HG02943 (cell line): Measurements from ENCODE around the gene USP34.
"Not testable (repeated sequence)": the region's sequence is repeated elsewhere in the genome, so short reads cannot be mapped to it uniquely, and the experiment has no call there.

Experiments
- ATAC-seq: cut with Tn5 transposase; IDR thresholded peaks from one replicate; pipeline ENCODE4 v1.9.1; 2021; ENCODE audit warnings: mild to moderate bottlenecking, low read depth, moderate library complexity; ENCODE audit not compliant: unreplicated experiment

USP34 gene, protein sequence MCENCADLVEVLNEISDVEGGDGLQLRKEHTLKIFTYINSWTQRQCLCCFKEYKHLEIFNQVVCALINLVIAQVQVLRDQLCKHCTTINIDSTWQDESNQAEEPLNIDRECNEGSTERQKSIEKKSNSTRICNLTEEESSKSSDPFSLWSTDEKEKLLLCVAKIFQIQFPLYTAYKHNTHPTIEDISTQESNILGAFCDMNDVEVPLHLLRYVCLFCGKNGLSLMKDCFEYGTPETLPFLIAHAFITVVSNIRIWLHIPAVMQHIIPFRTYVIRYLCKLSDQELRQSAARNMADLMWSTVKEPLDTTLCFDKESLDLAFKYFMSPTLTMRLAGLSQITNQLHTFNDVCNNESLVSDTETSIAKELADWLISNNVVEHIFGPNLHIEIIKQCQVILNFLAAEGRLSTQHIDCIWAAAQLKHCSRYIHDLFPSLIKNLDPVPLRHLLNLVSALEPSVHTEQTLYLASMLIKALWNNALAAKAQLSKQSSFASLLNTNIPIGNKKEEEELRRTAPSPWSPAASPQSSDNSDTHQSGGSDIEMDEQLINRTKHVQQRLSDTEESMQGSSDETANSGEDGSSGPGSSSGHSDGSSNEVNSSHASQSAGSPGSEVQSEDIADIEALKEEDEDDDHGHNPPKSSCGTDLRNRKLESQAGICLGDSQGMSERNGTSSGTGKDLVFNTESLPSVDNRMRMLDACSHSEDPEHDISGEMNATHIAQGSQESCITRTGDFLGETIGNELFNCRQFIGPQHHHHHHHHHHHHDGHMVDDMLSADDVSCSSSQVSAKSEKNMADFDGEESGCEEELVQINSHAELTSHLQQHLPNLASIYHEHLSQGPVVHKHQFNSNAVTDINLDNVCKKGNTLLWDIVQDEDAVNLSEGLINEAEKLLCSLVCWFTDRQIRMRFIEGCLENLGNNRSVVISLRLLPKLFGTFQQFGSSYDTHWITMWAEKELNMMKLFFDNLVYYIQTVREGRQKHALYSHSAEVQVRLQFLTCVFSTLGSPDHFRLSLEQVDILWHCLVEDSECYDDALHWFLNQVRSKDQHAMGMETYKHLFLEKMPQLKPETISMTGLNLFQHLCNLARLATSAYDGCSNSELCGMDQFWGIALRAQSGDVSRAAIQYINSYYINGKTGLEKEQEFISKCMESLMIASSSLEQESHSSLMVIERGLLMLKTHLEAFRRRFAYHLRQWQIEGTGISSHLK (N-terminal part only)

DNA sequence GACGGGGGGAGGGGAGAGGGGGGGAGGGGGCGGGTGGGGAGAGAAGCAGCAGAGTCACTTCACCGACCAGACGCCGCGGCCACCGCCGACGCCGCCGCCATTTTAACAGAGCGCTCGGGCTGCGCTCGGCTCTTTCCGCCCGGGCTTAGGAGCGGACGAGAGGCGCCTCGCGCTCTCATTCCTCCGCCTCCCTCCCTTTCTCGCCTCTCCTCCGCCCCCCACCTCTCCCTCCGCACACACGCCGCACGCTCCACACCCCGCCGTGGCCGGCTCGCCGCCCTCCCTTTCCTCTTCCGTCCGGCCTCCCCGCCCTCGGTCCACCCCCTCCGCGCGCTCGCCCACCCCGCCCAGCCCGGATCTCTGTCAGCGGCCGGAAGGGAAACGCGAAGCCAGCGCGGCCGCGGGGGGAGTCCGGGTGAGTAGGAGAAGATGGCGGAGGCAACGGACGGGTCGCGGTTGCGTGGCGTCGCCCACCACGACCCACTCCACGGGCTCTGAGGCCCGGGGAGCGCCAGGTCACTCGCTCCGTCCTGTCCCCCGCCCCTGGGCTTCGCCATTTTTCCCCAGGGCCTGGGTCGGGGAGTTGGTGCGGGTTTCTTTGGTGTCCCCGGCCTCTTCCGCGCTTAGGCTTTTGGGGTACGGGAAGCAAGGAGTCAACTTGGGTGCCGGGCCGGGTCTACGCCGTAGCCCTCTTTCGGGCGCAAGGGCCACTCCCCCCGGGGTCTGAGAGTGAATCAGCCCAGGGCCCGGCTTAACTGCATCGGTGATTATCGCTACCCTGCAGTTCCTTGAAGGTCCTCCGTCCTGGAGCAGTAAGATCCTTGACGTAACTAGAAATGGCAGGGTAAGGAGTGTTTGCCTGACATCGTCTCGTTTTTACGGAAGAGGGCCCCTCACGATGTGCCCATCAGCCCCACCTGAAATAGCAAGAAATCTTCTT lies at the start of gene USP34:
USP34 (minus strand) TSS at position 123 of the 940 bp plus-strand sequence. CDS start 395 bp downstream, outside the sequence.
- peak; percentile 72 for ATAC-seq

DNA sequence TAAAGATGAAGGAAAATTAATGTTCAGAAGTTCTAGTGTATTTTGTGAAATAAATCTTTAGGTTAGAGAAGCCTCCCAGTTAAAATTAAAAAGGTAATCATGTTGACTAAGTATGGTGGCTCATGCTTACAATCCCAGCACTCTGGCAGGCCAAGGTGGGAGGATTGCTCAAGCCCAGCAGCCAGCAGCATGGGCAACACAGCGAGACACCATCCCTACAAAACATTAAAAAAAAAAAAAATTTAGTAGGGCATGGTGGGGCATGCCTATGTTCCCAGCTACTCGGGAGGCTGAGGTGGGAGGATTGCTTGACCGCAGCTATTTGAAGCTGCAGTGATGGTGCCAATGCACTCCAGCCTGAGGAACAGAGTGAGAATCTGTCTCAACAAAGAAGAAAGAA lies 49.4 kb upstream of the USP34 start:
- no peak for ATAC-seq

DNA sequence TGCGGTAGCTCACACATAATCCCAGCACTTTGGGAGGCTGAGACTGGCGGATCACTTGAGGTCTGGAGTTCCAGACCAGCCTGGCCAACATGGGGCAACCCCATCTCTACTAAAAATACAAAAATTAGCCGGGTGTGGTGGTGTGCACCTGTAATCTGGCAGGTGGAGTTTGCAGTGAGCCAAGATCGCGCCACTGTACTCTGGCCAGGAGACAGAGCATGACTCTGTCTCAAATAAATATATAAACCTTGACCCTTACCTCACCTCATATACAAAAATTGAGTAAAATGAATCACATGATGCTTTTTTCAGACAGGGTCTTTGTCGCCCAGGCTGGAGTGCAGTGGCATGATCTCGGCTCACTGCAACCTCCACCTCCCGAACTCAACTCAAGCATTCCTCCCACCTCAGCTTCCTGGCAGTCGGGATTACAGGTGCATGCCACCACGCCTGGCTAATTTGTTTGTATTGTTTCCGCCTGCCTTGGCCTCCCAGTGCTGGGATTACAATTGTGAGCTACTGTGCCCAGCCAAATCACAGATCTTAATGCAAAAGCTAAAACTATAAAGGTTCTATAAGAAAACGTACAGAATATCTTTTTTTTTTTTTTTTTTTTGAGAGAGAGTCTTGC lies 42.0 kb upstream of the USP34 start:
- ATAC-seq: no peak

DNA sequence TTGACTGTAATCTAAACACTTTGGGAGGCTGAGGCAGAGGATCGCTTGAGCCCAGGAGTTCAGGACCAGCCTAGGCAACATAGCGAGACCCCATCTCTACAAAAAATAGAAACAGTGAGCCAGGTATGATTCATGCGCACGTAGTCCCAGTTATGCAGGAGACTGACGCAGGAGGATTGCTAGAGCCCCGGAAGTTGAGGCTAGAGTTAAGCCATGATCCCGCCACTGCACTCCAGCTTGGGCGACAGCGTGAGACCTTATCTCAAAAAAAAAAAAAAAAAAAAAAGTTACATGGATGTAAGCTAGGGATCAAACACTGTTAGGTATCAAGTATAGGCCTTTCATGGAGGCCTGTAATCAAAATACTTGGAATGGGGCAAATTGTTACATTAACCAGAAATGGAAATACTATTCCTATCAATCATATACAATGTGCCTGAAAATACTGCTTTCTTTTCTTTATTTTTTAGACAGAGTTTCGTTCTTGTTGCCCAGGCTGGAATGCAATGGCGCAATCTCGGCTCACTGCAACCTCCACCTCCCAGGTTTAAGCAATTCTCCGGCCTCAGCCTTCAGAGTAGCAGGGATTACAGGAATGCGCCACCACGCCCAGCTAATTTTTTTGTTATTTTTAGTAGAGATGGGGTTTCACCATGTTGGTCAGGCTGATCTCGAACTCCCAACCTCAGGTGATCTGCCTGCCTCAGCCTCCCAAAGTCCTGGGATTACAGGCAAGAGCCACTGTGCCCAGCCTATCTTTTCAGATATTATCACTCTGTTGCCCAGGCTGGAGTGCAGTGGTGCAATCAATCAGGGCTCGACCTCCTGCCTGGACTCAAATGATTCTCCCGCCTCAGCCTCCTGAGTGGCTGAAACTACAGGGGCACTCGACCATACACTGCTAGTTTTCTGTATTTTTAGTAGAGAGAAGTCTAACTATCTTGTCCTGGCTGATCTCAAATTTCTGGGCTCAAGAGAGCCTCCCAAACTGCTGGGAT lies 40.1 kb upstream of the USP34 start:
- no peak for ATAC-seq

DNA sequence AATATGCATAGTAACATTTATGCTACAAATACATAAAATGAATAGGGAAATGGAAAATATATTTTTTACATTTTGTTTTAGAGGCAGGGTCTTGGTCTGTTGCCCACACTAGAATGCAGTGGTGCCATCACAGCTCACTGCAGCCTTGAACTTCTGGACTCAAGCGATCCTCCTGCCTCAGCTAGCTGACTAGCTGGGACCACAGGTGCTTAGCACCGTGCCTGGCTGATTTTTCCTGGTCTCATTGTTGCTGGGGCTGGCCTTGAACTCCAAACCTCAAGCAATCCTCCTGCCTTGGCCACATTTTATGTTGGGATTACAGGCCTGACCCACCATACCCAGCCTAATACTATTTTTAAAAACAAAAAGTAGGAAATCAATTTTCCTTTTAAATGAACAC lies 34.1 kb upstream of the USP34 start:
- ATAC-seq: no peak

DNA sequence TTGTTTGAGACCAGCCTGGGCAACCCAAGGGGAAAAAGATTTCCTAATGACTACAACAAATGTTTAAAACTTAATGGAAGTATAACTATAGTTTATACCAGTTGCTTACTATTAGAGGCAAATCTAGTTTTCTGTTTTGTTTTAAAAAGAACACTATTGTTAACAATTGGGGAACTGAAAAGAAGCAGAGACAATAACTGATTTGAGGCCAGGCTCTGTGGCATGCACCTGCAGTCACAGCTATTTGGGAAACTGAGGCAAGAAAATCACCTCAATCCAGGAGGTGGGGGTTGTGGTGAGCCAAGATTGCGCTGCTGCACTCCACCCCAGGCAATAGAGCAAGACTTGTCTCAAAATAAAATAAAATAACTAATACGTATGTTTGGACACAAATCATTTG lies 28.2 kb upstream of the USP34 start:
- no peak for ATAC-seq

DNA sequence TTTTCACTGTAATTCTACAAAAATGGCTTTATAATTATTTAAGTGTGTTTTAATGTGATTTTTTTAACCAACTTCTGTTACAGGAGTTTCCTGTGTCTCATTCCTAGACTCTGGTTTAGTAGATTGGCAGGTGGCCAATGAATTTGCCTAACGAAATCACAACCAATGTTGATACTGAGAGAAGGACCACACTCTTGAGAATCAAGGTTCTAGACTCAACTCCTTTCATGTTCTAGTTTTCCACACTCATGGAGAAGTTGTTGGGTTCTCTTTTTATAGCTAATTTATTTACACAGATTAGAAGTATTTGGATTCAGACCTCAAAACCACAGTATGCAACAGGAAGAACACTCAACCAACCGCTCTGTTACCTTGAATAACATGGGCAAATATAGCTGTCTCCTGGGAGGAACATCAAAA lies 22.6 kb upstream of the USP34 start:
- ATAC-seq: no peak

DNA sequence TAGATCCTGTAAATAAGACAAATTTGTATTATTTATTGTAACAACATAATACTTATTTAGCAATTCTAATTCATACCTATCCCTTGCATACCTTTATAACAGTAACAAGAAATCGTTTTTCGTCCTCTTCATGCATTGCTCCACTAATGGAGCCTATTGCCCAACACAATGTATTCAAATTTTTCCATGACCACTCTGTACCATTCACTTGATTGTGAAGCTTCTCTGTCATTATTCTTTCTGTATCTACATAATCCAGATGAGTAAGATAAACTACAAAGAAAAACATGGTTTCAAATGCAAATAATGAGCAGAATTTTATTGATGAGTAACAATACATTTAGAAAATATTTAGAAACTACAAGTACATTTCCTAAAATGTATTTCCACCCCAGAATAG lies 21.6 kb upstream of the USP34 start:
- no peak for ATAC-seq

DNA sequence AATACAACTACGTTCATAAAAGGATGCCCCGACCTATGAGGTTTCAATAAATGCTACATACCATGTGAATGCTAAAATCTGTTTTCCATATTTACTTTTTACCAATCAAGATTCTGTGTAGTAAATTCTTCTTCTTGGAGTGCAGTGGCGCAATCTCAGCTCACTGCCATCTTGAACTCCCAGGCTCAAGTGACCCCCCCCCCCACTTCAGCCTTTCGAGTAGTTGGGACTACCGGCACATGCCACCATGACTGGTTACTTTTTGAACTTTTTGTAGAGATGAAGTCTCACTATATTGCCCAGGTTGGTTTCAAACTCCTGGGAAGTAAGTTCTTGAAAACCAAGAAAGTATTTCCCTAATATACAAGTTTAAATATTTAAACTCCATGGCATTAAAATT lies 14.4 kb upstream of the USP34 start:
- no peak for ATAC-seq

DNA sequence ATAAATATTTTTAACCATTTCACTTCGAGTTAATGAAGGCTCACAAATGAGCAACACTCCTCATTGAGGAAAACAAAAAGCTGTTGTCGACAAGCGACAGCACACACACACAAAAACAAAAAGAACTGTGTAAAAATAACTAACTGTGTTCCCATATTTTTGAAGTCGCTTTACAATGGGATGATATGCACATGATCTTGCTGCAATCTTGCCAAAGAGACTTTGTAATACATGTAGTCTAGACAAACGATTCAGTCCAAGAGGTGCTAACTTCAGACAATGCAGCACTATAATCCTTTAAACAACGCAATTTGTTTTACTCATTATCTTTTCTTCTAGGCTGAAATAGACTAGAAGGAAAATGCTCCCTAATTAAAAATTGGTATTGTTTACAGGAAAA lies 7.2 kb upstream of the USP34 start:
- ATAC-seq: no peak

DNA sequence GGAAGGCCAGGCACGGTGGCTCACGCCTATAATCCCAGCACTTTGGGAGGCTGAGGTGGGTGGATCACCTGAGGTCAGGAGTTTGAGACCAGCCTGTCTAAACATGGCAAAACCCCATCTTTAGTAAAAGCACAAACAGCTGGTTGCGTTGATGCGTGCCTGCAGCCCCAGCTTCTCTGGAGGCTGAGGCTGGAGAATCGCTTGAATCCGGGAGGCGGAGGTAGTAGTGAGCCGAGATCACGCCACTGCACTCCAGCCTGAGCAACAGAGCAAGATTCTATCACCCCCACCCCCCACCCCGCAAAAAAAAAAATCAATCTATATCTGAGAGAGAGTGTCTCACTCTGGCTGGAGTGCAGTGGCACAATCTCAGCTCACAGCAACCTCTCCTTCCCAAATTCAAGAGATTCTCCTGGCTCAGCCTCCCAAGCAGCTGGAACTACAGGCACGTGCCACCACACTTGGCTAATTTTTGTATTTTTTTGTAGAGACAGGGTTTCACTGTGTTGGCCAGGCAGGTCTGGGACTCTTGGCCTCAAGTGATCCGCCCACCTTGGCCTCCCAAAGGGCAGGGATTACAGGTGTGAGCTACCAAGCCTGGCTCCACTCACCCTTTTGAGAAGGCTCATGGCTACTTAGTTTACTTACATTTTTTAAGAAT lies 6.2 kb upstream of the USP34 start:
- ATAC-seq: not testable (repeated sequence)

DNA sequence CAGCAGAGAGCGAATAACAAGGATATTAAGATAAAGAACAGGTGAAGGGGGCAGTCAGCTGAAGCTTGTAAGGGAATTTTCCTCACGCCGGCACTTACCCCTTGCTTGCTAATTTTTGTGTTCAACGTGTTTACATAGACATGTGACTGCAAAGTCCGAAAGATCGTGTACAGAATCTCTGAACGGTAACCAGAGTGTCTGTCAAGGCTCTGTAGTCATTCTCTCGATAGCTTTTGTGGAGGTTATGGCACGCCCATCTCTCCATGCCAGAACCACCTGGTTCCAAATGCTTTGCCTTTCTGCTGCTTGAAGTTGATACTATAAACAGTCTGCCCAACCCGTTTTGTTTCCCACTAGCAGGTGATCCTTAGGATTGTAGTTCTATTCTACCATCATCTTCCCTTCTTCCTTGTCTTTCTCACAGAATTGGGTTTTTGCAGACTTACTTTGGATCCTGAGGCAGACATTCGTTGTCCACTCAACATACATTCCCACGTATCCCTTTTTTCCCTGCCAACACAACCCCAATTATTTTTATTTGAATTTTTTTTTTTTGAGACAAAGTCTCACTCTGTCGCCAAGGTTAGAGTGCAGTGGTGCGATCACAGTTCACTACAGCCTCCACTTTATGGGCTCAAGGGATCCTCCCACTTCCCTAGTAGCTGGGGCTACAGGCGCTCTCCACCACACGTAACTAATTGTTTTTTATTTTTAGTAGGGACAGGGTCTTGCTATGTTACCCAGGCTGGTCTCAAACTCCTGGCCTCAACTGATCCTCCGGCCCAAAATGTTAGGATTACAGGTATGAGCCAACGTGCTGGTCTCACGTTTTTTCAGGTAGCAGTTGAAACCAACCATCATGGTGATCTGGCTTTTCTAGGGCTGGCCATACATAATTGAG lies 1.3 kb upstream of the USP34 start:
- no peak for ATAC-seq

DNA sequence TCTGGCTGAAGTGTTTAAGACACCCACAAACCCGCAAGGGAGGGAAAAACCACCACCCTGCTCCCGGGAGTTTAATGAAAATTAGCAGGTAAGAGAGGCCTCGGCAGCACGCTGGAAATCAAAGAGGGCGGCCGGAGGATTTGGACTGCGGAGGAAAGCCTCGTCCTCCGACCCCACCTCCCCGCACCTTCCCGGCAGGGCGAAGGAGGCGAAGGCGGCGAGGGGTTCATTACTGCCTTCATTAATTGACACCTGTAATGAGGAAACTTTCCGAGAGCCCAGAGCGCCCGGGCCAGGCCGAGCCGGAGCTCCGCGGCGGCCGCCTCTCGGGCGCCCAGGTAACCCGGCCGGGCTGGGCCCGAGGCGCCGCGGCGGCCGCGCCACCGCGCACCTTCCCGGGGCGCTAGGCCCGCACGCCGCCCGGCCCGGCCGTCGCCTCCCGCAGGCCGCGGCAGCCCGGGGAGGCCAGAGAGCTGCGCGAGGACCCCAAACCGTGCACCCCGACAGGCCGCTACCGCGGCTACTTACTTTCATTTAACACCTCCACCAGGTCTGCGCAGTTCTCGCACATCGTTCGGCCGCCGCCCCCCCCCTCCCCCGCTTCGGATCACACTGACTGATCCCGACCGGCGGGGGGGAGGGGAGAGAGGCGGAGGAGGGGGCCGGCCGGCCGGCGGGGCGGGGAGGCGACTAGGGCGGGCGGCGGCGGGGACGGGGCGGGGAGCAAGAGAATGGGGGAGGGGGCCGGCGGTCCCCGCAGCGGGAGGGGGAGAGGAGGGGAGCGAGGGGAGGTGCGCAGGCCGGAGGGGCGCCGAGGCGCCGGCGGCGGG lies 550 bp downstream of the USP34 start:
- peak; percentile 16 for ATAC-seq

DNA sequence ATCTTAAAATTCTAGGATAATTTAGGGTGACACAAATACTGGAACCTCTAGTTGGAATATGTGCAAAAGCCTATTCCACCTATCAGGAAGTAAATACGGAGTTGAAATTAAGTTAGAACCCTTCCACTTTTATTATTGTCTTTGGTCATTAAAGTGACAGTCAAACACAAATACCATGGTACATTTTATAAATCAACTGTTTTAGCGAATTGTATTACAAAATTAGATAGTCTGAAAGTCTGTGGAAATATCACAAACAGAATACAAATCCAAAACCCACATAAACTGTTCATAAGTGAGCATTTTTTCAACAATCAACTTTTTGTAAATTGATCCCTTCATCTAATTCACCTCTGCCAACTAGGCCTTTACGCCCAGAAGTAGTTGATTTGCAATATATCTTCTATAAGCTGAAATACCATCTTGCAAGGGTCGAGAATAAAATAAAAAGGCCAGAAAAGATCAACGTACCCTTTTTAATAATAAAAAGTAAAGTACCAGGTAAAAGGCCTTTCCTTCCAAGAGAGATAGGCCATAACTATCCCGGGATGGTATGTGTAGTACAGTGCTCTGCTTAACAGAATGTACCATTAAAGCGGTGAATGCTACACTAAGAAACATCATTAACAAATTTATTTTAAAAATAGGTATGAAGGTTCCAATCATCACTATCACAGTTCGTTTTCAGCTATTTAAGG lies 1.3 kb downstream of the USP34 start:
- no peak for ATAC-seq

DNA sequence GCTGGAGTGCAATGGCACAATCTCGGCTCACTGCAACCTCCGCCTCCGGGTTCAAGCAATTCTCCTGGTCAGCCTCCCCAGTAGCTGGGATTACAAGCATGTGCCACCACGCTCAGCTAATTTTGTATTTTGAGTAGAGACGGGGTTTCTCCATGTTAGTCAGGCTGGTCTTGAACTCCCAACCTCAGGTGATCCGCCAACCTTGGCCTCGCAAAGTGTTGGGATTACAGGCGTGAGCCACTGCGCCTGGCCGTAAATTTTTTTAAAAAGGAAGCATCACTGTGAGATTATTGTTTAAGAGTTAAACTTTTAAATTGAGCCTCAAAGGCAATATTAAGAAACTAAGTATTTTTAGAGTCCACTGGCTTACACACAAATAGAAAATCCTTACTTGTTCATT lies 2.7 kb downstream of the USP34 start:
- not testable (repeated sequence) for ATAC-seq
